Dedifferentiated amniotic fluid mesenchymal stem cell (primary cell): ENCODE results near the gene ALDOB.
"Not testable (repeated sequence)": the region's sequence is repeated elsewhere in the genome, so short reads cannot be mapped to it uniquely, and the experiment has no call there.

Source experiments
- DNase-seq: peaks from one replicate; pipeline ENCODE4 v3.0.0-alpha.2; 2016; ENCODE audit errors: extremely low spot score

The ALDOB gene

GRCh38 chr9:101384873-101385536 lies 50.6 kb downstream of the ALDOB start, which contains the start of gene BAAT:
TSS of gene BAAT (minus strand) at chr9:101385006. CDS start at chr9:101371404, 13,602 bp downstream.
- DNase-seq, result not testable (repeated sequence)

GRCh38 chr9:101383361-101383760 lies 52.2 kb downstream of the ALDOB start:
- DNase-seq, result no peak

GRCh38 chr9:101381833-101382342 lies 53.7 kb downstream of the ALDOB start:
- no peak for DNase-seq

- no peak for DNase-seq
These were observed 54.5 kb downstream of the ALDOB start for GRCh38 chr9:101381118-101381517.

- DNase-seq, result no peak
These were observed 55.3 kb downstream of the ALDOB start for GRCh38 chr9:101380295-101380694.

GRCh38 chr9:101376111-101376848 lies 59.3 kb downstream of the ALDOB start:
- no peak for DNase-seq

GRCh38 chr9:101375546-101375945 lies 60.0 kb downstream of the ALDOB start:
- no peak for DNase-seq

GRCh38 chr9:101372327-101373118 lies 63.1 kb downstream of the ALDOB start:
- no peak for DNase-seq

- DNase-seq, result no peak
These were observed 63.8 kb downstream of the ALDOB start for GRCh38 chr9:101371813-101372212.
